ENCODE measurements around the gene DNAL1.
"Not testable (repeated sequence)": the region's sequence is repeated elsewhere in the genome, so short reads cannot be mapped to it uniquely, and the experiment has no call there.

The DNAL1 gene

GRCh38 chr14:73645248-73645610, 443 bp downstream of the DNAL1 start:
- DNase-seq = no peak

- DNase-seq = no peak
Measured at GRCh38 chr14:73651005-73651404, 6.2 kb downstream of the DNAL1 start.

GRCh38 chr14:73655851-73656250, 11.1 kb downstream of the DNAL1 start:
- DNase-seq = no peak

- DNase-seq = not testable (repeated sequence)
Measured at GRCh38 chr14:73659202-73659601, 14.4 kb downstream of the DNAL1 start.

- no peak for DNase-seq
Measured at GRCh38 chr14:73660511-73660910, 15.7 kb downstream of the DNAL1 start.

- no peak for DNase-seq
Measured at GRCh38 chr14:73661872-73662271, 17.1 kb downstream of the DNAL1 start.

- DNase-seq = no peak
Measured at GRCh38 chr14:73662487-73662943, 17.7 kb downstream of the DNAL1 start.

- DNase-seq = no peak
Measured at GRCh38 chr14:73663548-73664212, 18.9 kb downstream of the DNAL1 start.

- no peak for DNase-seq
Measured at GRCh38 chr14:73665130-73665529, 20.3 kb downstream of the DNAL1 start.

GRCh38 chr14:73666583-73666982, 21.8 kb downstream of the DNAL1 start:
- no peak for DNase-seq

GRCh38 chr14:73667854-73668253, 23.1 kb downstream of the DNAL1 start:
- DNase-seq = no peak

- DNase-seq = no peak
Measured at GRCh38 chr14:73674986-73675385, 30.2 kb downstream of the DNAL1 start.

GRCh38 chr14:73678698-73679097, 33.9 kb downstream of the DNAL1 start:
- no peak for DNase-seq

- DNase-seq = no peak
Measured at GRCh38 chr14:73680821-73681220, 36.0 kb downstream of the DNAL1 start.

GRCh38 chr14:73684627-73685026, 39.8 kb downstream of the DNAL1 start:
- no peak for DNase-seq

- DNase-seq = no peak
Measured at GRCh38 chr14:73685328-73685727, 40.5 kb downstream of the DNAL1 start.

GRCh38 chr14:73686901-73687300, 42.1 kb downstream of the DNAL1 start:
- DNase-seq = no peak

- no peak for DNase-seq
Measured at GRCh38 chr14:73694083-73694482, 49.3 kb downstream of the DNAL1 start.

- DNase-seq = no peak
Measured at GRCh38 chr14:73695082-73695481, 50.3 kb downstream of the DNAL1 start.

- DNase-seq = no peak
Measured at GRCh38 chr14:73695997-73696396, 51.2 kb downstream of the DNAL1 start.

- DNase-seq = no peak
Measured at GRCh38 chr14:73696466-73697400, 51.9 kb downstream of the DNAL1 start.

GRCh38 chr14:73700325-73700724, 55.5 kb downstream of the DNAL1 start:
- no peak for DNase-seq

GRCh38 chr14:73708076-73708475, 63.3 kb downstream of the DNAL1 start:
- DNase-seq = not testable (repeated sequence)

- no peak for DNase-seq
Measured at GRCh38 chr14:73709904-73710469, 65.2 kb downstream of the DNAL1 start.
